22Rv1 (cell line): ENCODE results near the gene NCOA1.

ENCODE experiments used
- H3K27ac ChIP-seq: fragments of 450-650 bp; 2 replicates; pipeline ENCODE4 v1.5.1; 2017
- CTCF ChIP-seq: fragments of 450-650 bp; IDR thresholded peaks from 2 replicates; pipeline ENCODE4 v1.5.1; 2017; ENCODE audit warnings: mild to moderate bottlenecking
- ZFX ChIP-seq: fragments of 450-650 bp; IDR thresholded peaks from 2 replicates; pipeline ENCODE4 v1.6.1; 2017; ENCODE audit warnings: antibody characterized with exemption, borderline replicate concordance

Gene NCOA1

GRCh38 chr2:24618680-24619079 is 127.6 kb downstream of the NCOA1 start:
- H3K27ac ChIP-seq: no peak overlapping the region
- TF ChIP-seq CTCF (no peak), ZFX (no peak)

GRCh38 chr2:24620936-24621335 is 129.9 kb downstream of the NCOA1 start:
- TF ChIP-seq CTCF: no peak
- TF ChIP-seq ZFX: no peak

GRCh38 chr2:24621779-24622538 is 130.9 kb downstream of the NCOA1 start:
- TF ChIP-seq ZFX (no peak), CTCF (no peak)
- H3K27ac ChIP-seq: no peak overlapping the region

More at GRCh38 chr2:24620936-24621335, 129.9 kb downstream of the NCOA1 start:
- H3K27ac ChIP-seq: no peak overlapping the region

- no peak for TF ChIP-seq CTCF
- TF ChIP-seq ZFX: no peak
- no peak overlapping the region for H3K27ac ChIP-seq
These were observed 132.5 kb downstream of the NCOA1 start for GRCh38 chr2:24623535-24623934.

GRCh38 chr2:24625728-24626127 is 134.7 kb downstream of the NCOA1 start:
- no peak for TF ChIP-seq CTCF
- no peak for TF ChIP-seq ZFX
- no peak overlapping the region for H3K27ac ChIP-seq

- no peak for TF ChIP-seq ZFX
- no peak for TF ChIP-seq CTCF
- no peak overlapping the region for H3K27ac ChIP-seq
These were observed 135.1 kb downstream of the NCOA1 start for GRCh38 chr2:24626131-24626530.

GRCh38 chr2:24628746-24629145 is 137.7 kb downstream of the NCOA1 start:
- no peak overlapping the region for H3K27ac ChIP-seq
- no peak for TF ChIP-seq ZFX
- TF ChIP-seq CTCF: no peak
